GM13977 (cell line): Measurements from ENCODE around the gene SLC25A45.

ENCODE experiments used
- DNase-seq: peaks from one replicate; pipeline ENCODE4 v3.0.0; 2012; ENCODE audit warnings: low spot score
- in situ Hi-C: fragments of 300-500 bp; cut with MboI; formaldehyde crosslinking; loops from one replicate; pipeline ENCODE4 v1.12.0; 2022; ENCODE audit warnings: low sequenced_read_pairs, low pct_unique_long_range_greater_than_20kb, mixed read lengths, inconsistent platforms; ENCODE audit not compliant: unreplicated experiment
- TF ChIP-seq, protein P1 (sequence below): IDR thresholded peaks from 2 replicates; pipeline ENCODE4 v1.5.1; 2012; ENCODE audit warnings: mild to moderate bottlenecking, control low read depth; ENCODE audit not compliant: insufficient read depth; ENCODE audit errors: extremely low read depth, missing control alignments

Gene SLC25A45

DNA sequence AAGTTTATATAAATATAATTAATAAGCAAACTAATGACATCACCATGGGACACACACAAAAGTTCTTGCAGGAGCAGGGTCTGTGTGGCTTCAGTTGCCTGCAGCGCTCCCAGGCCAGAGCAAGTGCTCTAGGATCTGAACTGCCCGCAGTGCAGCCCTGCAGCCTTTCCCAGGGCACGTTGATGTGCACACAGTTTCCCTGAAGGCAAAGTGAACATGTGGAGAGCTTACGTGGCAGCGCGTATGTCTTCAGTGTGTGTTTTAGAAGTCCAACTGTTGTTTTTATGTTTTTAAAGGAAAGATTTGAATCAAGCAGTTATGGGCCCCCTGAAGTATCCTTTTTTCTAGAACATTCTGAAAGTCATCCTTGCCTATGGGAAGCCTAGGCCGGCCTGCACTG is 29.1 kb downstream of the SLC25A45 start:
- TF ChIP-seq, protein P1, sequence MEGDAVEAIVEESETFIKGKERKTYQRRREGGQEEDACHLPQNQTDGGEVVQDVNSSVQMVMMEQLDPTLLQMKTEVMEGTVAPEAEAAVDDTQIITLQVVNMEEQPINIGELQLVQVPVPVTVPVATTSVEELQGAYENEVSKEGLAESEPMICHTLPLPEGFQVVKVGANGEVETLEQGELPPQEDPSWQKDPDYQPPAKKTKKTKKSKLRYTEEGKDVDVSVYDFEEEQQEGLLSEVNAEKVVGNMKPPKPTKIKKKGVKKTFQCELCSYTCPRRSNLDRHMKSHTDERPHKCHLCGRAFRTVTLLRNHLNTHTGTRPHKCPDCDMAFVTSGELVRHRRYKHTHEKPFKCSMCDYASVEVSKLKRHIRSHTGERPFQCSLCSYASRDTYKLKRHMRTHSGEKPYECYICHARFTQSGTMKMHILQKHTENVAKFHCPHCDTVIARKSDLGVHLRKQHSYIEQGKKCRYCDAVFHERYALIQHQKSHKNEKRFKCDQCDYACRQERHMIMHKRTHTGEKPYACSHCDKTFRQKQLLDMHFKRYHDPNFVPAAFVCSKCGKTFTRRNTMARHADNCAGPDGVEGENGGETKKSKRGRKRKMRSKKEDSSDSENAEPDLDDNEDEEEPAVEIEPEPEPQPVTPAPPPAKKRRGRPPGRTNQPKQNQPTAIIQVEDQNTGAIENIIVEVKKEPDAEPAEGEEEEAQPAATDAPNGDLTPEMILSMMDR: no peak
- DNase-seq: no peak
- in situ Hi-C loops: no loop called here

DNA sequence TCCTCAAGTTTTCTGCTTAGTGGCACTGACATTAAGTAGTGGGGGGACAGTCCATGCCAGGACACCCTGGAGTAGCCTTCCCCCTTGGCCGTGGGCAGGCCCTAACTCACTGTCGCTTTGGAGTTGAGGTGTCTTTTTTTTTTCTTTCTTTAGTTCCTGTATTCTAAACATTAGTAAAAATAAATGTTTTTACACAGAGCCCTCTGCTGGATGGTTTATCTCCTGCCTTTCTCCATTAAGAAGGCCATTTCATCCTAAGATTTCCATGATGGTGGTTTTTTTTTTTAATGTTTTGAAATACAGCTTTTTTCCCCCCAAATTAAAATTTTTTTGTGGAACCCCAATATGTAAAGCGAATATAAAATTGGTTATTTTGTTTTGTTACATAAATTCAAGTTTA is 29.7 kb downstream of the SLC25A45 start:
- TF ChIP-seq, protein P1: peak; percentile 37
- in situ Hi-C loops: no loop called here
- DNase-seq: no peak

DNA sequence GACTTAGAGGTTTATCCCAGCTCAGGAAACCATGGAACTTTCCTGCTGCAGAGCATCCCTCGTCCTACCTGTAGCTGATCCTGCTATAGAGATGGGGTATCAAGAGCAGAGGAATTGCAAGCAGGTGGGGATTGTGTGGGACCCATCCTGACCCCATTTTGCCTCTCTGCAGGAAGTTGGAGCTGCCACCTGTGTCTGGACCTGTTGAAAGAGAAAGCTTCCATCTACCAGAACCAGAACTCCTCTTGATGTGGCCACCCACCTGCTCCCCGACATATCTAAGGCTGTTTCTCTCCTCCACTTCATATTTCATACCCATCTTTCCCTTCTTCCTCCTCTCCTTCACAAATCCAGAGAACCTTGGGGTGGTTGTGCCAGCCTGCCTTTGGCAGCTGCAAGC is 30.9 kb downstream of the SLC25A45 start:
- in situ Hi-C loops: no loop called here

DNA sequence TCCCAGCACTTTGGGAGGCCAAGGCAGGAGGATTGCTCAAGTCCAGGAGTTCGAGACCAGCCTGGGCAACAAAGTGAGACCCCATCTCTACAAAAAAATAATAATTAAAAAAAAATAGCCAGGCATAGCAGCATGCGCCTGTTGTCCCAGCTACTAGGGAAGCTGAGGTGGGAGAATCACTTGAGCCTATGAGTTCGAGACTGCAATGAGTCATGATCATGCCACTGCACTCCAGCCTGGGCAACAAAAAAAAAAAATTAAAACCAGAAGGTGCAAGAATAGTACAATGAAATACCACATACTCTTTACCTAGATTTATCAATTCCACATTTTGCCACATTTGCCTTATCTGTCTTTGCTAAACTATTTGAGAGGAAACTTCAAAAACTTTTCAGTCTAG is 40.6 kb downstream of the SLC25A45 start:
- in situ Hi-C loops: no loop called here
- TF ChIP-seq, protein P1: no peak
- DNase-seq: no peak

More for the DNA sequence above, 30.9 kb downstream of the SLC25A45 start:
- no peak for DNase-seq
- TF ChIP-seq, protein P1: no peak

DNA sequence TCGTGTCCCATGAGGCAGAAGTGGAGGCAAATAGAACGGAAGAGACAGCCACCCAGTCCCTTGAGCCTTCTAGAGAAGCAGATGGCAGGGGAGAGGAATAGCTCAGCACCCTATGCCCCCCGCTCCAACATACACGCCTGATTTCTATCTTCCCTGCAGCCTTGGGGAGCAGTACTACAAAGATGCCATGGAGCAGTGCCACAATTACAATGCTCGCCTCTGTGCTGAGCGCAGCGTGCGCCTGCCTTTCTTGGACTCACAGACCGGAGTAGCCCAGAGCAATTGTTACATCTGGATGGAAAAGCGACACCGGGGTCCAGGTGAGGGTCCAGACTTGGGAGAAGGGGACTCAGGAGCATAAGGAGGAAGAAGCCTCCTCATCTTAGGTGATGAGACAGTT is 42.2 kb downstream of the SLC25A45 start:
- in situ Hi-C loops: no loop called here
- TF ChIP-seq, protein P1: no peak

DNA sequence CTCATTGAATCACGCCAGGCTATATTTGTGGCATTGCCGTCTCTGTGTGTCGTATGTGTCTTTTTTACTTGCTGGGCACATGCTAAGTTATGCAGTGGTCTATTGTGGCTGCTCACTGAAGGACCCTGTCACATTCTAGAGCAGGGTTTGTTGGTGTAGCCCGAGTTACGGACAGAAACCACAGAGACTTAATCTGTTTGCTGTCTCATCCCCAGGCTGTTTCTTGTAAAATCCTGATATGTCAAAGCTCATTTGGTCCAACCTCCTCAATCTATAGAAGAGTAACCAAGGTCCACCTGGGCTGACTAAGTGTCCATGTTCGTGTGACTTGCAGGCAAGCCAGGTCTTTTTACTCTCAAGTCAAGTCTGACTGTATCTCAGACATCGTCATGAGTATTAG is 43.8 kb downstream of the SLC25A45 start:
- in situ Hi-C loops: no loop called here
- TF ChIP-seq, protein P1: no peak

More for the DNA sequence above, 42.2 kb downstream of the SLC25A45 start:
- no peak for DNase-seq

More for the DNA sequence above, 43.8 kb downstream of the SLC25A45 start:
- DNase-seq: no peak
